ENCODE results near the gene KIAA0825.
"Not testable (repeated sequence)": the region's sequence is repeated elsewhere in the genome, so short reads cannot be mapped to it uniquely, and the experiment has no call there.

Gene KIAA0825

DNA sequence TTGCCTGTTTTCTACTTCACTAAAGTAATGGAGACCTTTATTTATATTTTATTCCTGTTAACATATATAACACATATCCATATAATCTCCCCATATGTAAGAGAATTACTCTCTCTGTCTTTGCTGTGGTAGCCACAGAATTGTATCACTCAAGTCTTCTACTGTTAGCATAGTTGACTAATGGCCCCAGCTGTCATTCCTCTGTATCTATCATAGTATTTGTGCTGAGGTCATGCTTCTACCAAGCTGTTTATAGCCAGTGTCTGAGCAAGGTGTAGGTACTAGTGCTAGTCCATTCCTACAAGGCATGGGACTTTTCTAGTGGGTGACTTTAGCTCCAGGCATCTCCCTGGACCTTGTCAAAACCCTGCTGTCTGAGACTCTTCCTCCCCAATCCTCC lies 244.1 kb downstream of the KIAA0825 start:
- no peak for DNase-seq (ENCODE audit: low read depth, low spot score)

DNA sequence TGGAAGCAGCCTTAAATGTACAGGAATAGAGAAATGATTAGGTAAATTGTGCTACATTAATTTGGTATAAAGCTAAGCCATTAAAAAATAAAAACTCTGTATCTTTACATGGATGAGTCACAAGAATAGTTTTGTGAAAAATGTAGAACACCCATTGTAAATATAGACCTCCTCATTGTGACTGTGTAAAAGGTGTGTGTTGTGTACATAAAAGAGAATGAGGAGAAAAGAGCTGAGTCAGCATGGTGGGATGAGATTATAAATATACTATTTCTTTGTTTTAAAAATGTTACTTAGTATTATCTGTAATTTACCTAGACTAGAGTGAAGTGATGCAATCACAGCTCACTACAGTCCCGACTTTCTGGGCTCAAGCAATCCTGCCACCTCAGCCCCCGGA lies 250.5 kb downstream of the KIAA0825 start:
- no peak for DNase-seq (ENCODE audit: low read depth, low spot score)

DNA sequence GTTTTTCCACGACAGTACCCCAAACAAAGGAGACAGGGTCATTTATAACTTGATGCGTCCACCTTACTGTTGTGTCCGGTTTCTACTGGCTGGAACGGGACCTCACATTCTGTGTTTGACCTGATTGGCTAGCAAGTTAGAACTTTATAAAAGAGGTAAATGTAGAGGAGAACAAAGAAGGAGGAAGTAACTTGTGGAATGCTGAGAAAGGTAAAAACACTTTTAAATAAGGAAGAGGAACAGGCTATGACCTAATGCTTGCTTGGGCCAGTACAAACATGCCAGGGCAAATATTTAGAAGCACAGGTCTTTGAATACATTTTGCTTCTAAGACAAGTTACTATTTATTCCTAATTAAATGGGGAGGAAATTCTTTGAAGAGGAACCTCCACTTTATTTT lies 251.6 kb downstream of the KIAA0825 start:
- DNase-seq (ENCODE audit: low read depth, low spot score), result no peak

DNA sequence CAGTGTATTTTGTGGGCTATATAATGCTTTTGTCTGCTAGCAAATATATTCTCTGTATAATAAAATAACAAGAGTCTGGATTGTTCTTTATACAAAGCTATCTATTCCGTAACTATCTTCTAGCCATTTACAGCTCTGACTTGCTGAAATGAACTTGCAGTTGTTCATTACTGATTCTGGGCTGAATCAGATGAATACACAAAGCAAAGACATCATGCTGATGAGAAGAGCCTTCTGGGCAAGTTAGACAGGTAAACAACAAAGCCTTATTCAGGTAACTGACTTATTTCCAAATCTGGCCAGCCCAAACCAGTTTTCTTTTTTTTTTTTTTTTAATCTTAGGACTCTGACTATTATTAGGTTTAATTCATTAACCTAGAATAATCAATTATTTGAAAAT lies 255.5 kb downstream of the KIAA0825 start:
- no peak for DNase-seq (ENCODE audit: low read depth, low spot score)

DNA sequence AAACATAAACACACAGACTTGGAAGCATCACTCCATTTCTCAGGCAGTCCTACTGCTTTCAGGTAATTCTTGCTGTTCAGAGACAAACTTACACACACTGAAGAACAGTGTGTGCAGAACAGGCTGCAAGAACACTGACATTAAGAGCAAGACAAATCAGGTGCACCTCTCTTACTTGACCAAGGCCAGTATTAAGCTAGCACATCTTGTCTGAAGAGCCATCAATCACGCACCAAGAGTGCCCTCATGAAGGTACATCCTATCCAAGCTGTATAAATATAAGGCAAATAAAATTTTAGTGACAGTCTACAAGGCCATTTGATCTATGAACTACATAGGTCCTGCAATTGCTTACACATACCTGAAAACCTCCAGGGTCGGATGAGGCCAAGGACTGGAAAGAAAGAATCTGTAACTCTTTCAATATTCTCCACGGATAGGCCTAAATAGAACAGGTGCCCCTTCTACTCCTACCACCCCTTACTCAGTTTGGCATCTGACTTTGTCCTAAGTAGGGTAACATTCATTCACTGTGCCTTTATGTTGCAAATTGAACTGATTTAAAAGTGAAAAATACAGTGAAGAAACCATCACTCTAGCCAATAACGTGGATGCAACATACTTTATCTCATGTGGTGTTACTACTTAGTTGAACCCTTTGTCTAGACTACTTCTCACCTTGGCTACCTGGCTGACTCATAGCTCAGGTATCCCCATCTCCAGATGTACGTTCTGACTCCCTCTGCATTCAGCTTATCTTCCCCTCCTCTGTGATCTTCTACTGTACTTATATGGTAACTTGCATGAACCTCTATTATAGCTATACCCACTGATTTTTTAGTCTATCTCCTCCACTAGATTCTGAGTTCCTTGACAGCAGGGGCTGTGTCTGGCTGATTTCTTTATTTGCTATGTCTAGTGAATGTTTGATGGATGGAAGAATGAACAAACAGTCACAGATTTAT lies 256.3 kb downstream of the KIAA0825 start:
- DNase-seq (ENCODE audit: low read depth, low spot score), result no peak

DNA sequence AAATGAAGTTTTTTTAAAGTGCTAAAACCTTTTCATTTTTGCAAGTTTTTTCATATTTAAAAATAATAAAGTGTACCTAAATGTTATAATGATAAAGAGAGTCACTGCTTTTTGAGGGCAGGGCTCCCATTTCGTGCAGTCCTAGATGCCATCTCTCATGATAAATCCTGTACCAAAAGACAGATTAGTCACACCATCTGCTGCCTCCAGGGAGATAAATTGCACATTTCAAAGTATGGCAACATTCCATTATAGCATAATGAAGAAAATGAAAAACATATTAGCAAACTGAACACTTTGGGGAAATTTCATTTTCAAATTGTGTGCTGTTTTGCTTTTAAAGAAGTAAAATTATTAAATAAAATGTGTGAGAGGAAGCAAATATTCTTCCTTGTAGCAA lies 257.2 kb downstream of the KIAA0825 start:
- no peak for DNase-seq (ENCODE audit: low read depth, low spot score)

DNA sequence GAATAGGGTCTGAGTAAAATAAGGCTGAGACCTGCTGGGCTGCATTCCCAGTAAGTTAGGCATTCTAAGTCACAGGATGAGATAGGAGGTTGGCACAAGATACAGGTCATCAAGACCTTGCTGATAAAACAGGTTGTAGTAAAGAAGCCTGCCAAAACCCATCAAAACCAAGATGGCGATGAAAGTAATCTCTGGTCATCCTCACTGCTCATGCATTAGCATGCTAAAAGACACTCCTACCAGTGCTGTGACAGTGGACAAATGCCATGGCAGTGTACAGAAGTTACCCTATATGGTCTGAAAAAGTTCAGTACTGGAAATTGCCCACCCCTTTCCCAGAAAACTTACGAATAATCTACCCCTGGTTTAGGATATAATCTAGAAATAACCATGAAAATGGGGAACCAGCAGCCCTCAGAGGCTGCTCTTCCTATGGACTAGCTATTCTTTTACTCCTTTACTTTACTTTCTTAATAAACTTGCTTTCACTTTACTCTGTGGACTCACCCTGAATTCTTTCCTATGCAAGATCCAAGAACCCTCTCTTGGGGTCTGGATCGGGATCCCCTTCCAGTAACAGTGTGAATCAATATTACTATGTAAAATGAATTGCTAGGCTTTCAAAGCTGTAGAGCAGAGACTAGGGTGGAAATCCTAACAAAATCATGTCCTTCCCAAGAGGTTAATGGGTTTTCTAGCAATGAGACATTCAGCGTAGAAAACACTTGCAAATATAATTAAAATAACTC lies 257.8 kb downstream of the KIAA0825 start:
- DNase-seq (ENCODE audit: low read depth, low spot score), result no peak

DNA sequence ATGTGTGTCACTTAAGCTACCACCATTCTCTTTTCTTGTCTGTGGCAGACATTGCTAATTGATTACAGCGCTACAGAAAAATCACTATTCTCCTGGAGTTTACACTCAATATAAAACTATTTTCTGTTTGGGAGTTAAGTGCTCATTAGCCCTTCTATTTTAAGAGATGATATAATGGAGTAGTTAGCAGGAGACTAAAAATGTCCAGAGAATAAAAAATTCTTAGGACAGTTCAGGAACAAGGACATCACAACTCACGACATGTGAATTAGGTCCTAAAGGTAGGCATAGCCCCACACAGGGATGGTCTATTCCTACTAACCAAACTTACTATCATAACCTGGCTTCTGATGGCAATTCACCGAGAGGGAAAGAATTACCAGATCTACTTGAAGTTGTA lies 258.5 kb downstream of the KIAA0825 start:
- DNase-seq (ENCODE audit: low read depth, low spot score), result no peak

DNA sequence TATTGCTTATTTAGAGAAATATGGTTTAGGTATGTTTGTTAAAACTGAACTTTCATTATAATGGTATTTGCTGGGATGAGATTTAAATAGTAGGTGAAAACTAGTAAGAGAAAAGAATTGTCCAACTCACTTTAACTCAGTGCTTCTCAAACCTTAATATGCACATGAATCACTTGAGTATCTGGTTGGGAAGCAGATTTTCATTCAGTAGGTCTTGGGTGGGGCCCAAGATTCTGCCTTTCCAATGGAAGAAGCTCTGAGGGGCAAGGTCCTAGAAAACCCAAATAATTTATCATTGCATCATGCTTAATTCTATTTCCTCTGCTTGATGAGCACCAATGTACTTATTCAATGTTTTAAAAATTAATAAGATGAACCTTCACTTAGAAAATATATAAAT lies 262.6 kb downstream of the KIAA0825 start:
- DNase-seq (ENCODE audit: low read depth, low spot score), result no peak

DNA sequence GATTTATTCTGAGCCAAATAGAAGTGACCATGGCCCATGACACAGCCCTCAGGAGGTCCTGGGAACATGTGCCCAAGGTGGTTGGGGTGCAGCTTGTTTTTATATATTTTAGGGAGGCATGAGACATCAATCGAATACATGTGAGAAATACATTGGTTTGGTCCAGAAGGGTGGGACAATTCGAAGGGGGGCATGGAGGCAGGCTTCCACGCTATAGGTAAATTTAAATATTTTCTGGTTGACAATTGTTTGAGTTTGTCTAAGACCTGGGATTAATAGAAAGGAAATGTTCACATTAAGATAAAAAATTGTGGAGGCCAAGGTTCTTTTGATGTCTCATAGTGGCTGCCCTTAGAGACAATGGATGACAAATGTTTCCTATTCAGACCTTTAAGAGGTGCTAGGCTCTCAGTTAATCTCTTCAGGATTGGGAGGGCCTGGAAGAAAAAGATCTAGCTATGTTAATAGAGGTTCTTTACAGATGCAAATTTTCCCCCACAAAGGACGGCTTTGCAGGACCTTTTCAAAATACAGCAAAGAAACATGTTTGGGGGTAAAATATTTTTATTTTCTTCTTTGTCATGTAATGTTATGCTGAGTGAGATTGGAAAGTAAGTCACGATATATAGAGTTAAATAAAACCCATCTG lies 263.4 kb downstream of the KIAA0825 start:
- DNase-seq (ENCODE audit: low read depth, low spot score), result not testable (repeated sequence)

DNA sequence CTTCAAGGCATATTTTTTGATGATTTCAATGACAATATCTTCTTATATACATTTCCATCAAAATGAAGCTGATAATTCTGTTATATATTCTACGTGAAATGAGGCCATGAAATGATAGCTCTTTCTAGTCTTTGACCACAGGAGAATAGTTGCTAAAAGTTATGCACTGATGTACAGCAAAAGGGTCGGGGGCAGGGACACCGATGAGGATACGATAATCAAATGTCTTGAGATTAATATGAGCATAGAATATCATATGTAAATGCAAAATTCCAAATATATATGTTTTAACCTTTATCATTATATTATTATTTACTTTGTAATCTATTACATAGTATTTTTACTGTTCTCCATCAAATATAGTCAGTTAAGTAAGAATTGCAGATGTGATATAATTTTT lies 264.8 kb downstream of the KIAA0825 start:
- DNase-seq (ENCODE audit: low read depth, low spot score), result no peak

DNA sequence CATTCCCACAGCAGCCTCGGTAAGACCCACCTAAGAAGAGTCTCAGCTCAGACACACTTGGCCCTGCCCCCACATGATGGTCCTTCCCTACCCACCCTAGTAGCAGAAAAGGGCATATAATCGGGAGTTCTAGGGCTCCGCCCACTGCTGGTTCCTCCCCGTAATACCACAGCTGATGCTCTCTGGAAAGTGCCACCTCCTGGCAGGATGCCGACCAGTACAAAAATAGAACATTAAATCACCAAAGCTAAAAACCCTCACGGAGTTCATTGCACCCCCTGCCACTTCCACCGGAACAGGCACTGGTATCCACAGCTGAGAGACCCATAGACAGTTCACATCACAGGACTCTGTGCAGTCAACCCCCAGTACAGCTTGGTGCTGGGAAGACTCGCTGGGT lies 271.3 kb downstream of the KIAA0825 start:
- no peak for DNase-seq (ENCODE audit: low read depth, low spot score)

DNA sequence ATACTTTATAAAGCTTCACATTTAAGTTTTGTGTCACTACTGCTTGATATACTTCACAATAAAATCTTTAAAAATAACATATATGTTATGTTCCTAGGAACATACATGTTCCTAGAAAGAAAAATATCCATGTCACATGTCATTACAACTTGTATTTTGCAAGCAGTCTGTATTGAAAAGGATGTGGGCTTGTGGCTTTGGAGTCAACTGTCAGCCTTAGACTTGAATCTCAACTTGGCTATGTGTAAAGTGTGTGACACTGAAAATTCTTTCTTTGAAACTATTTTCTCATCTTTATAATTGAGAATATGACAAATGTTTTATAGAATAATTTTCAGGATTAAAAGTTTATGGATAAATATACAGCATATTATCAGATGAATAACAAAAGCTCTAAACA lies 273.1 kb downstream of the KIAA0825 start:
- DNase-seq (ENCODE audit: low read depth, low spot score), result no peak

DNA sequence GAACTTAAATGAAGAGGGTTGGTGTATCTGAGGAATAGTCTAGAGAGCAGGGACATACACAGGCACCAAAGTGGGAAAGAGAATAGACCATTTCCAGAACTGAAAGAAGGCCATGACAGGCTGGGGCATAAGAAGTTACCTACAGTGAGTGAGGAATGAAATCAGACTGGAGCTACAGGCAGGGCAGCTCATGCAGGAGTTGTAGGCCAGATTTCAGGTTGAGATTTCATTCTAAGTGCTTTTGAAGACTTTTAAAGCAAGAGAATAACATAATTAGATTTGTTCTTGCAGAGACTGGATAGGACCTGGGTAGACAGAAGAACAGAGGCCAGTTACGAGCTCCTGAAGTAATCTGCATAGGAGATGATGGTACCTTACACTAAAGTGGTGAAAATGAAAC lies 280.8 kb downstream of the KIAA0825 start:
- no peak for DNase-seq (ENCODE audit: low read depth, low spot score)

DNA sequence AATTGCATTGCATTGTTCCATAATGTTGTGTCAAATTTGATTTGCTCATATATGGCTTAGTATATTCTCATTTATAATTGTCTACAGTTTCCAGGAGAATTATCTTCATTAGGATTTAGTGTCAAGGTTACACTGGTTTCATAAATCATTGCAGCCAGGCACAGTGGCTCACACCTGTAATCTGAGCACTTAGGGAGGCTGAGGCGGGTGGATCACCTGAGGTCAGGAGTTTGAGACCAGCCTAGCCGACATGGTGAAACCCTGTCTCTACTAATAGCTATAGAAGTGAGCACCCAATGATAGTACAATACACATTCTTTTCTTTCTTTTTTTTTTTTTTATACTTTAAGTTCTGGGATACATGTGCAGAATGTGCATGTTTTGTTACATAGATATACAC lies 282.5 kb downstream of the KIAA0825 start:
- DNase-seq (ENCODE audit: low read depth, low spot score), result no peak

DNA sequence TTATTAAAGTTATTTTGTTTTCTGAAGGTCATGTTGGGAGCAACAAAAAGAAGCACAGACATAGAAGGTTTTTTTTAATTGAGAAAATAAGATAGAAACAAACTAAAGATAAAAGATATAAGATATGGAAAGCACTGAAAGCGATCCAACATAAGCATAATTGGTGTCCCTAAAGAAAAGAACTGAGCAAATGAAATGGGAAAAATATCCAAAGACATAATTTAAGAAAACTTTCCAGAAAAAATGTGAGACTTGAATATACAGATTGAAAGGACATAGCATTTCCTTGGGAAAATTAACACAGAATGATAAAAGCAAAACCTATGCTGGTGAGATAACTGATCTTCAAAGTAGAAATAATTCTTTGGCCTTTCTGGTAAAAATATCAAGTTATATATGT lies 289.3 kb downstream of the KIAA0825 start:
- DNase-seq (ENCODE audit: low read depth, low spot score), result no peak

DNA sequence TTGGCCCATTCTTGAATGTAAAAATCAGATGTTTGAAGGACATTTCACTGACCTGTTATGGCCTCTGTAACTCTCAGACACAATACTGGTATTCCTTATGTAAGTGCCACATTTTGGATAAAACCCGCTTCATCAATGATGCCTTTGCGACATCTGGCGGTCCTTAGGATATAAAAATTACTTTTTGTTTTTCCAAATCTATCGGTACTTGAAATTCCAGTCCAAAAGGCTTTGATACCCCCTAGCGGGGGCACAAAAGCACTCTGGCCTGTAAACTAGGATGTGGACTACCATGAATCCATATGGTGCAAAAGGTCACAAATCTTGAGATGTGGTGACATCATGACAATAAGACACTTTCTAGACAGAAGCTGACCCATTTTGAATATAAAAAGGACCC lies 291.8 kb downstream of the KIAA0825 start:
- no peak for DNase-seq (ENCODE audit: low read depth, low spot score)

DNA sequence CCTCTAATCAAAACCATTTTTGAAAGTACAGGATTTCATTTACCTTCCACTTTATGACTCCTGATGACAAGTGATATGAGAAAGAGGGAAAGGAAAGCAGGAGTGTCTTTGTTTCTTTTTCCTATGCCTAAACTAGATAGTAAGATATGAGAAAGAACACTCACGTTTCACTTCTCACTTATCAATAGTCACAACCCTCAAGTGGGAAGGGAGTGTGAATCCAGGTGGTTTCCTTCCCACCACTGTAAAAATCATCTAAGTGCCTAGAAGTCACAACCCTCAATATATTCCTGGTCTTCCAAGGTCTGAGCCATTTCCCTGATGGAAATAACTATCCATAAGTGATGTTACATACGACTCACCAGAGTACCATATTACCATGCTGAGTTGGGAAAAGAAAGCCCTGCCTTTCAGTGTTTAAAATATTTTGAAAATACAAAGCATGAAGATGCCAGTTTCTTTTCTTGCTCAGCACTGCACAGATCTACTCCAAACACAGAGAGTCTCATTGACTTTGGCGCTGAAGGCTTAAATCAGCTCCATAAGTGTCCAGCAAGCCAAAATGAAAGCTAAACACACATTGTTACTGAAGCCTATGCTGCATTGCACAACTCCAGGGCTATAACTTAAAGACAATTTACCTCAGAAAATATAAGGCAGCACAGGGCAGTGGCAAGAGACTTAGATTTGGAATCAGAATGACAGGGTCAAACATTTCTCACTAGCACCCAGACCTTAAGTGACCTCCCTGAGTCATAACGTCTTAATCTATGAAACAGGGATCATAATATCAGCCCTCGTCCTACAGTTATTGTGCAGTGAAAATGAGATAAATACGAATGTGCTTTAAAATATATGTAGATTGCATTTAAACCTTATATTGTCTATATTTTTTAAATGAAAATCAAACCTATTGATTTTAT lies 301.2 kb downstream of the KIAA0825 start:
- no peak for DNase-seq (ENCODE audit: low read depth, low spot score)

DNA sequence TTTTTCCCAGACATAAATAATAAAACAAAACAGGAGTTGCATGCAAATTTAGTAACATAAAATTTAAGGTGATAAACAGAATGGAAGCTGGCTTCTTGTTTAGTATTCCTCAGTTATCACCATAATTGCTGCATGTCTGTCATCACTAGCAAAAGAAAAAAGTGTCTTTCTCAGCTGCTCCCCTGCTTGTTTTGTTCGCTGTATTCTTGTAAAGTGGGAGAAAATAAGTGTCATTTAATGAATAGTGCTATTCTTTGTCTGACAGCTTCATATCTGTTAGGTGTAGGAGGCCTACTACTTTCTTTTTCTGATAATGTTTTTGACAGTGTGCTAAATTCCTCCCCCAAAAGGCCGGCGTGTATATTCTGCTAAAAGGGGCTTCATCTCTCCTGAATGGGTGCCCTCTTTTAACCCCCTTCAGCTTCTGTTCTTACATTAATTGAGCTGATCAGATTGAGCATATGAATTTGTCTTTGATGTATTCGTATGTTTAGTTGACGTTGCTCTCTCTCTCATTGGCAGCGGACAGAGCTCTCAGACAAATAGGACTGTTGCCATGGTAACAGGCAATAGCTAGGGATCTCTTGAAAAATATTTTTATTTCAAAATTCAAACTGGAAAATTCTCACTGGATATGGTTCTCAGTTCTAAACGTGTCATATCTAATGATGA lies 303.8 kb downstream of the KIAA0825 start:
- DNase-seq (ENCODE audit: low read depth, low spot score), result no peak

DNA sequence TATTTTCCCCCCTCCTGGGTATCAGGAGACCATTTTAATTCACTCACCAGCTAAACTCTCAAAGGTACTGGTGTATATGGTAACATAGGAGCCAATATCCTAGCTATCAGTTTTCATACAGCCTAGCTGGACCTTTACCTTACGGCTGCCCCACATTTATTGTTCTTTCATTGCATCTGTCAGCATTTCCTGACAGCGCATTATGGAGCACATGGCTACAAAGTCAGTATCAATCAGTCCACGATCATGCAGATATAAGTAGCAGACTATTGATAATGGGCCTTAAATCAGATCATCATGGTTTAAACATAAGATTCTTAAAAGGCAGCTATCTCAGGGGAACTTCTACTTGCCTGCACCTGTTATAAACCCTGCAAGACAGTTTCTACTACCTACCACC lies 304.7 kb downstream of the KIAA0825 start:
- no peak for DNase-seq (ENCODE audit: low read depth, low spot score)

DNA sequence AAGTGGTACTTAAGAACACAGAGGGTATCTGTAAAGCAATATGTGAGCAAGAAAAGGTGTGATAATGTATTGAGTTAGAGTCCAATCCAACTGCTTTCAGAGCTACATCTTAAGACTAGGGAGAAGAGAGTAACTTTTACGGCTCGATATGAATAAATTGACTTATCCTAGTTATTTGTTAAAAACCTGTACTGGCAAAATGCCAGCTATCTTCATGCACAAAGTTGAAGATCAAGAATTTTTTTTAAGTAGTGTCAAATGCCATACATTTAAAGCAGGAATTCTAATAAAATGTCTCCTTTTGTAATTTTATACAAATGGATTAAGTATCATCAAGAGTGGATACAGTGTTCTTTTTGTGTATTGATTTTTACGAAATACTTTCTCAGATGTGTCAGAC lies 305.2 kb downstream of the KIAA0825 start:
- DNase-seq (ENCODE audit: low read depth, low spot score), result no peak

All from smooth muscle cell of the brain vasculature (primary cell).